SU-DHL-6 (cell line): ENCODE measurements around the gene MAPKAPK2.

ENCODE experiments used
- EZH2phosphoT487 ChIP-seq: fragments of 200-600 bp; sonication (generic), shearing (Covaris generic); conservative IDR thresholded peaks from 2 replicates; pipeline ENCODE4 v1.6.1; 2018; ENCODE audit warnings: mild to moderate bottlenecking, antibody characterized with exemption, low read length, moderate library complexity, mixed read lengths
- TF ChIP-seq, protein P1 (sequence below): fragments of 200-600 bp; sonication (generic); IDR thresholded peaks from one replicate; pipeline ENCODE4 v1.5.1; 2017; ENCODE audit warnings: antibody characterized with exemption, mild to moderate bottlenecking, low read length, moderate library complexity; ENCODE audit not compliant: insufficient read depth, poor library complexity, severe bottlenecking

DNA sequence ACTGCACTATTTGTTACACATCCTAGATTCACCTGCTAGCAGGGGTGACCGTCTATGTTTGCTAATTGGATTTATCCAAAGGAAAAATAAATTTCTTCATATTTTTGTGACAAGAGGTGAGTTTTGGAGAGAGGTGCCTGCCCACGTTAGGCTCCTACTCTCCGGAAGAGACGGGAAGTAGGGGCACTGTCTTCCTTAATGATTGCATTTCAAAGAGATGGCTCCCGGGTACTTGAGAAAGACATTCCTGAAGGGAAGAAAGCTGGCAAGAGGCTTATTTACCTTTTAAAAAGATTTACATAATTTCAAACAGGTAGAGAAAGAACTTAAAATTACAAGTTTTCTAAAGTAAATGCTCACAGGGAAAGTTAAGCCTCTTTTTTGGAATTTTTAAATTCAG is 67.2 kb downstream of the MAPKAPK2 start:
- TF ChIP-seq, protein P1, sequence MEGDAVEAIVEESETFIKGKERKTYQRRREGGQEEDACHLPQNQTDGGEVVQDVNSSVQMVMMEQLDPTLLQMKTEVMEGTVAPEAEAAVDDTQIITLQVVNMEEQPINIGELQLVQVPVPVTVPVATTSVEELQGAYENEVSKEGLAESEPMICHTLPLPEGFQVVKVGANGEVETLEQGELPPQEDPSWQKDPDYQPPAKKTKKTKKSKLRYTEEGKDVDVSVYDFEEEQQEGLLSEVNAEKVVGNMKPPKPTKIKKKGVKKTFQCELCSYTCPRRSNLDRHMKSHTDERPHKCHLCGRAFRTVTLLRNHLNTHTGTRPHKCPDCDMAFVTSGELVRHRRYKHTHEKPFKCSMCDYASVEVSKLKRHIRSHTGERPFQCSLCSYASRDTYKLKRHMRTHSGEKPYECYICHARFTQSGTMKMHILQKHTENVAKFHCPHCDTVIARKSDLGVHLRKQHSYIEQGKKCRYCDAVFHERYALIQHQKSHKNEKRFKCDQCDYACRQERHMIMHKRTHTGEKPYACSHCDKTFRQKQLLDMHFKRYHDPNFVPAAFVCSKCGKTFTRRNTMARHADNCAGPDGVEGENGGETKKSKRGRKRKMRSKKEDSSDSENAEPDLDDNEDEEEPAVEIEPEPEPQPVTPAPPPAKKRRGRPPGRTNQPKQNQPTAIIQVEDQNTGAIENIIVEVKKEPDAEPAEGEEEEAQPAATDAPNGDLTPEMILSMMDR: no peak
- no peak for TF ChIP-seq EZH2phosphoT487
